HL-60 (cell line): ENCODE data around the gene ASTN2.

Experiments used
- DNase-seq, 2 experiments: peaks; one replicate each; pipeline ENCODE4 v3.0.0-alpha.2; 2010 to 2020; ENCODE audit warnings: low read depth in 1 of 2, low spot score in 1 of 2
- H3K27ac ChIP-seq: fragments of 250-450 bp; sonication (Bioruptor Pico); replicated peaks from 2 replicates; pipeline ENCODE4 v1.5.1; 2020; ENCODE audit warnings: mild to moderate bottlenecking, moderate library complexity
- H3K27me3 ChIP-seq: fragments of 250-450 bp; sonication (Bioruptor Pico); 2 replicates; pipeline ENCODE4 v1.5.1; 2021; ENCODE audit warnings: mild to moderate bottlenecking, moderate library complexity; ENCODE audit not compliant: insufficient read depth, poor library complexity, severe bottlenecking
- H3K4me3 ChIP-seq: replicated peaks from 2 replicates; pipeline ENCODE4 v1.5.1; 2011; ENCODE audit warnings: mild to moderate bottlenecking, control low read depth, low read length; ENCODE audit not compliant: insufficient read depth
- GABPA ChIP-seq: IDR thresholded peaks from 2 replicates; pipeline ENCODE4 v1.6.1; 2012; ENCODE audit warnings: low read depth
- POLR2AphosphoS5 ChIP-seq: IDR thresholded peaks from 2 replicates; pipeline ENCODE4 v1.6.1; 2012; ENCODE audit warnings: low read depth
- REST ChIP-seq: IDR thresholded peaks from 2 replicates; pipeline ENCODE4 v1.6.1; 2012; ENCODE audit warnings: low read depth; ENCODE audit not compliant: insufficient replicate concordance
- SPI1 ChIP-seq: IDR thresholded peaks from 2 replicates; pipeline ENCODE4 v1.6.1; 2012; ENCODE audit warnings: low read depth, mild to moderate bottlenecking, borderline replicate concordance
- TF ChIP-seq, protein P1 (sequence below): IDR thresholded peaks from one replicate; pipeline ENCODE4 v1.5.1; 2011; ENCODE audit warnings: low read length, control low read depth, inconsistent platforms; ENCODE audit not compliant: insufficient read depth

Gene ASTN2

DNA sequence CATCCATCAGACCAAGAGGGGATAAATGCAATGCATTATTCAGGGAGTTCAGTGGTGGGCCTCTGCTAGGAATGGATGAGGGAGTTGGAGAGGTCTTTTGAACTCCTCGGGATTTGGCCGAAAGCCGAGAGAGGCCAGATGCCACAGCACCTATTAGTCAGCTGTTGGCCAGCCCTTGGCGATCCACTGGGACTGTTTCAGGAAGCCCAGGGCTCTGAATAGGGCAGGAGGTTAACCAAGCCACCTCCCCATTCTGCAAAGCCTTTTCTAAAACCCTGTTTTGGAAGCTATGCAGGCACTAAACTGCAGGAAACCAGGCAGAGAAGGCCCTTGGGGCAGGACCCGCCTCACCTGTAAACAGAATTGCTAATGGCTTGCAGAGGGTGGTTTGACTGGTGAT is 37.8 kb downstream of the ASTN2 start:
- no peak overlapping the region for H3K4me3 ChIP-seq
- DNase-seq, result no peak
- no peak overlapping the region for H3K27ac ChIP-seq

DNA sequence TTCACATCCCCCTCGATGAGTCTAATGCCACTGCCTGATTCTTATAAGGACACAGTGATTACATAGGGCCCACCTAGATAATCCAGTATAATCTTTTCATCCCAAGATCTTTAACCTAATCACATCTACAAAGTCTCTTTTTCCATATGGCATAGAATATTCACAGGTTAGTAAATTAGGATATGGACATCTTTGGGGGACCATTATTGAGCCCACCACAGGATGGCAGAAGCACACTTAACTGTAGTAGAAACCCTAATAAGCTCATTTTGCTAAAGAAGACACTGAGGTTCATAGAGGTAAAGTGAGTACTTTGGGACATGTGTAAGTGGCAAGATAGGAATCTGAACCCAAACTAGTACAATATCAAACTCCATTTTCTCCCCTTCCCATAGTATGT is 38.9 kb downstream of the ASTN2 start:
- DNase-seq, result no peak
- H3K4me3 ChIP-seq, result no peak overlapping the region
- H3K27ac ChIP-seq, result no peak overlapping the region
- peaks cover 8% of the 10 kb centered on the region for H3K27me3 ChIP-seq
- TF ChIP-seq REST, result no peak
- TF ChIP-seq GABPA, result no peak
- TF ChIP-seq SPI1, result no peak
- no peak for TF ChIP-seq POLR2AphosphoS5
- TF ChIP-seq, protein P1, sequence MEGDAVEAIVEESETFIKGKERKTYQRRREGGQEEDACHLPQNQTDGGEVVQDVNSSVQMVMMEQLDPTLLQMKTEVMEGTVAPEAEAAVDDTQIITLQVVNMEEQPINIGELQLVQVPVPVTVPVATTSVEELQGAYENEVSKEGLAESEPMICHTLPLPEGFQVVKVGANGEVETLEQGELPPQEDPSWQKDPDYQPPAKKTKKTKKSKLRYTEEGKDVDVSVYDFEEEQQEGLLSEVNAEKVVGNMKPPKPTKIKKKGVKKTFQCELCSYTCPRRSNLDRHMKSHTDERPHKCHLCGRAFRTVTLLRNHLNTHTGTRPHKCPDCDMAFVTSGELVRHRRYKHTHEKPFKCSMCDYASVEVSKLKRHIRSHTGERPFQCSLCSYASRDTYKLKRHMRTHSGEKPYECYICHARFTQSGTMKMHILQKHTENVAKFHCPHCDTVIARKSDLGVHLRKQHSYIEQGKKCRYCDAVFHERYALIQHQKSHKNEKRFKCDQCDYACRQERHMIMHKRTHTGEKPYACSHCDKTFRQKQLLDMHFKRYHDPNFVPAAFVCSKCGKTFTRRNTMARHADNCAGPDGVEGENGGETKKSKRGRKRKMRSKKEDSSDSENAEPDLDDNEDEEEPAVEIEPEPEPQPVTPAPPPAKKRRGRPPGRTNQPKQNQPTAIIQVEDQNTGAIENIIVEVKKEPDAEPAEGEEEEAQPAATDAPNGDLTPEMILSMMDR, result no peak

More for the DNA sequence above, 37.8 kb downstream of the ASTN2 start:
- peaks cover 8% of the 10 kb centered on the region for H3K27me3 ChIP-seq
- TF ChIP-seq, protein P1, result no peak
- TF ChIP-seq GABPA (no peak), POLR2AphosphoS5 (no peak), REST (no peak), SPI1 (no peak)

- Histone ChIP-seq H3K27ac (no peak overlapping the region), H3K27me3 (peaks cover 8% of the 10 kb centered on the region), H3K4me3 (no peak overlapping the region)
- no peak for TF ChIP-seq SPI1
- TF ChIP-seq GABPA, result no peak
- TF ChIP-seq POLR2AphosphoS5, result no peak
- TF ChIP-seq, protein P1, result no peak
- no peak for DNase-seq
These were observed 40.7 kb downstream of the ASTN2 start for GRCh38 chr9:117374076-117374725.

DNA sequence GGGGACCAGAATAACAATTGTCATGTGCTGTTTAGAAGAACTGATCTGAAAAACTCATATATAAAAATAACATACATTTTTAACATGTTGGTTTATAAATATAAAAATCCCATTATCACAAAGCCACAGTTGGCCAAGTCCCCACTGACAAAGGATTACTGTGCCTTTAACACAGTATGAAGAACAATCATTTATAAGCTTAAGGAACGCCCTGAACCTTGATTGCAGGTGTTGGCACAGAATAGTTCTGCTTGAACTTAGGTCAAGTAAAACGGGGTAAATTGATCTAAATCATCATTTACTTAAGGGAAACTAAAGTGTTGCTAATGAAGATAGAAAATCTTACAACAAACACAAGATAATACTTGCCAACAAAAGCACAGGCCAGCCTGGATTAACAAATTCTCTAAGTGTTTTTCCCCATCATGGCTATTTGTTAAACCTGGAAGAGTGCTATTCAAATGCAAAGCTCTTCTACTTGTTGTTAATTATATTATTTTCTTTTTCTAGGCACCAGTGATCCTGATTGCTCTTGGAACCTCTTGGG is 46.1 kb downstream of the ASTN2 start:
- H3K27ac ChIP-seq, result no peak overlapping the region
- TF ChIP-seq POLR2AphosphoS5 (no peak), REST (no peak), SPI1 (no peak), GABPA (no peak)
- TF ChIP-seq, protein P1, result no peak
- no peak overlapping the region for H3K4me3 ChIP-seq
- H3K27me3 ChIP-seq, result peaks cover 3% of the 10 kb centered on the region
- no peak for DNase-seq
